ENCODE results near the gene MAGEL2. TPM values are rescaled to one million over a fixed set of nuclear protein-coding genes. Genes with fewer than 3 reads are reported as not detected.

The MAGEL2 gene
- total and polyA plus RNA-seq, 2 experiments from 2014 or later = 4.8 to 10.1 TPM

- no peak for TF ChIP-seq EZH2phosphoT487 (IDR thresholded peaks at IDR 0.05; ENCODE audit: unreplicated experiment)
- no peak for TF ChIP-seq ETS1 (IDR thresholded peaks at IDR 0.05)
- TF ChIP-seq REST (IDR thresholded peaks at IDR 0.05; ENCODE audit: unreplicated experiment) = no peak
- no peak for TF ChIP-seq STAT1 (IDR thresholded peaks at IDR 0.05; ENCODE audit: unreplicated experiment)
- no peak for TF ChIP-seq ZNF331 (CRISPR knock-in tag; IDR thresholded peaks at IDR 0.05; ENCODE audit: low read depth)
- no peak for TF ChIP-seq EZH2 (IDR thresholded peaks at IDR 0.05; ENCODE audit: low read depth, unreplicated experiment)
- no peak for TF ChIP-seq JUNB (IDR thresholded peaks at IDR 0.05; ENCODE audit: unreplicated experiment)
- TF ChIP-seq ZNF114 (CRISPR knock-in tag; IDR thresholded peaks at IDR 0.05) = no peak
- no peak for TF ChIP-seq CREB1 (CRISPR knock-in tag; IDR thresholded peaks at IDR 0.05; ENCODE audit: low read depth)
- no peak for TF ChIP-seq CTCF (conservative IDR thresholded peaks at IDR 0.05; ENCODE audit: low read depth in 2 of 2)
These were observed 50.9 kb downstream of the MAGEL2 start (continued) for GRCh38 chr15:23596736-23597135.

GRCh38 chr15:23595368-23595767, 52.3 kb downstream of the MAGEL2 start:
- no peaks in the 10 kb centered on the region for H4K20me1 ChIP-seq (replicated peaks; ENCODE audit: insufficient read depth)
- no peaks in the 10 kb centered on the region for H3K36me3 ChIP-seq (ENCODE audit: insufficient read depth)
- no peak overlapping the region for H3K4me2 ChIP-seq
- no peaks in the 10 kb centered on the region for H3K4me1 Mint-ChIP-seq
- H3K4me3 ChIP-seq = no peak overlapping the region
- no peaks in the 10 kb centered on the region for H3K27me3 ChIP-seq (ENCODE audit: insufficient read depth)
- no peaks in the 10 kb centered on the region for H3K4me1 ChIP-seq (ENCODE audit: insufficient read depth)
- H2AFZ ChIP-seq = no peak overlapping the region
- H3K36me3 Mint-ChIP-seq (ENCODE audit: low read depth) = peaks cover 10% of the 10 kb centered on the region
- H3K27me3 Mint-ChIP-seq (ENCODE audit: insufficient read depth, low read depth, poor library complexity) = peaks cover 4% of the 10 kb centered on the region
- H3K4me3 Mint-ChIP-seq = no peak overlapping the region
- H3K9me2 ChIP-seq (ENCODE audit: insufficient read depth) = 0 out of 2 replicates have a peak, but pooled peaks cover 1% of the 10 kb centered on the region
- no peak for TF ChIP-seq CREB1 (CRISPR knock-in tag; IDR thresholded peaks at IDR 0.05; ENCODE audit: low read depth)
- no peaks in the 10 kb centered on the region for H3F3A ChIP-seq (replicated peaks; ENCODE audit: low read depth)
- peaks cover 69% of the 10 kb centered on the region for H3K9me3 Mint-ChIP-seq
- no peak overlapping the region for H3K27ac ChIP-seq (ENCODE audit: low read depth)
- DNase-seq (ENCODE audit: low spot score) (no peak), ATAC-seq (no peak)
- H3K79me2 ChIP-seq (replicated peaks; ENCODE audit: insufficient read depth) = no peaks in the 10 kb centered on the region
- no peak overlapping the region for H3K27ac Mint-ChIP-seq
